ENCODE data around the gene SLC7A6.

DNA sequence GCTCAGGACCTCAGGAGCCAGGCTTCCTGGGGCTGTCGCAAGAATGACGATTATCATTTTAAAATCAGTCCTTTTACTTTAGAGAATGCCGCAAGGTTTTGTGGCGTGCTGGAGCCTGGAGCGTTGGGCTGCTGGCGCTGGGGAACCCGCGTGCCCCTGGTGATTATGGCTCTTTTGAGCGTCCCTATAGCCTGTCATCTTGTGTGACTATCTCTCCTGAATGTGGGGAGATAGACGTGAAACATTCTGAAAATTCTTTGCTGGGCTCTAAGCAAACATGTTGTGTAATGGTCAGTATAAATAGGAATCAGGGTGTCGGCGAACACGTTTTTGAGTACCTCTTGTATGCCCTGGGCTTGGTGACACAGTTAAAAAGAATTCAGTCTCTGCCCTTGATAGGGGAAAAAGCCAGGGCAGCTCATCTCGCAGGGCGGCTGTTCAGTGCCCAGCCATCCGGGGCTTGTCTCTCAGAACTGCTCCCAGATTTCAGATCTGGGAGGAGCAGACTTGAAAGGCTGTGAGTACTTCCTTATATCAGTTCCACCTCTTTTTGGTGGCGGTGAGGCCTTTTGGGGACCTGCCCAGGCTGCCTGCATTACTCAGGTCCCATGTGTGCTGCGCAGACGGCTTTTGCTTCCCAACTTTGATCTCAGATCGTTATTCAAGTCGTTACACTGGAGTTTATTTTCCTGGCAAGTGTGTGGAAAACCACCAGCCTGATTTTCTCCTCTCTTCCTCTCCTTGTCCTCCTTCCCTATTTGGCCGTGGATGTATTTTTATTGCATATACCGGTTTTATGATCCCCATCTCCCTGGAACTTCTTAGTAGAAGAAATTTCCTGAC is 973 bp downstream of the SLC7A6 start:
- no peak for TF ChIP-seq EZH2phosphoT487 (IDR thresholded peaks at IDR 0.05; ENCODE audit: borderline replicate concordance)
- TF ChIP-seq, protein P1, sequence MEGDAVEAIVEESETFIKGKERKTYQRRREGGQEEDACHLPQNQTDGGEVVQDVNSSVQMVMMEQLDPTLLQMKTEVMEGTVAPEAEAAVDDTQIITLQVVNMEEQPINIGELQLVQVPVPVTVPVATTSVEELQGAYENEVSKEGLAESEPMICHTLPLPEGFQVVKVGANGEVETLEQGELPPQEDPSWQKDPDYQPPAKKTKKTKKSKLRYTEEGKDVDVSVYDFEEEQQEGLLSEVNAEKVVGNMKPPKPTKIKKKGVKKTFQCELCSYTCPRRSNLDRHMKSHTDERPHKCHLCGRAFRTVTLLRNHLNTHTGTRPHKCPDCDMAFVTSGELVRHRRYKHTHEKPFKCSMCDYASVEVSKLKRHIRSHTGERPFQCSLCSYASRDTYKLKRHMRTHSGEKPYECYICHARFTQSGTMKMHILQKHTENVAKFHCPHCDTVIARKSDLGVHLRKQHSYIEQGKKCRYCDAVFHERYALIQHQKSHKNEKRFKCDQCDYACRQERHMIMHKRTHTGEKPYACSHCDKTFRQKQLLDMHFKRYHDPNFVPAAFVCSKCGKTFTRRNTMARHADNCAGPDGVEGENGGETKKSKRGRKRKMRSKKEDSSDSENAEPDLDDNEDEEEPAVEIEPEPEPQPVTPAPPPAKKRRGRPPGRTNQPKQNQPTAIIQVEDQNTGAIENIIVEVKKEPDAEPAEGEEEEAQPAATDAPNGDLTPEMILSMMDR (conservative IDR thresholded peaks at IDR 0.05; ENCODE audit: low read length) = no peak
